ENCODE measurements around the gene SRL.
"Not testable (repeated sequence)": the region's sequence is repeated elsewhere in the genome, so short reads cannot be mapped to it uniquely, and the experiment has no call there.

The SRL gene

DNA sequence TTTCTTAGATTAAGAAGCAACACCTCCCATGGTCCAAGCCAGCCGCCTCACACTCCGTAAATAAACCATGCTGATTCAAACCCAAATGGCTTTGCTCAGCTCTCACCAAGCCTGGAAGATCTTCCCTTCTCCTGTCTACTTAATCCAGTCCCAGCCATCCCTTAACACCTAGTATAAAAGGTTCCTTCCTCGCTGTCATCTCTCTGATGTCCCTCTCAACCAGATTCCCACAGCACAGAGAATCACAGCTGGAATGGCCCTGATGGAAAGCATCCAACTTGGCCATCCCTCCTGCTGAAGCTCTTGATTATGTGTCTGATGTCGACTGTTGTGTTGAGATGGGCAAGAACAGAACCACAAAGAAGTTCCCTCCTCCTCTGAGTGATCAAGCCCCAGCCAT, 75.1 kb downstream of the SRL start:
- in situ Hi-C loops (cut with MboI; ENCODE audit: low sequenced_read_pairs, unreplicated experiment) = no loop called here
- DNase-seq (ENCODE audit: low spot score) = no peak
- TF ChIP-seq, protein P1, sequence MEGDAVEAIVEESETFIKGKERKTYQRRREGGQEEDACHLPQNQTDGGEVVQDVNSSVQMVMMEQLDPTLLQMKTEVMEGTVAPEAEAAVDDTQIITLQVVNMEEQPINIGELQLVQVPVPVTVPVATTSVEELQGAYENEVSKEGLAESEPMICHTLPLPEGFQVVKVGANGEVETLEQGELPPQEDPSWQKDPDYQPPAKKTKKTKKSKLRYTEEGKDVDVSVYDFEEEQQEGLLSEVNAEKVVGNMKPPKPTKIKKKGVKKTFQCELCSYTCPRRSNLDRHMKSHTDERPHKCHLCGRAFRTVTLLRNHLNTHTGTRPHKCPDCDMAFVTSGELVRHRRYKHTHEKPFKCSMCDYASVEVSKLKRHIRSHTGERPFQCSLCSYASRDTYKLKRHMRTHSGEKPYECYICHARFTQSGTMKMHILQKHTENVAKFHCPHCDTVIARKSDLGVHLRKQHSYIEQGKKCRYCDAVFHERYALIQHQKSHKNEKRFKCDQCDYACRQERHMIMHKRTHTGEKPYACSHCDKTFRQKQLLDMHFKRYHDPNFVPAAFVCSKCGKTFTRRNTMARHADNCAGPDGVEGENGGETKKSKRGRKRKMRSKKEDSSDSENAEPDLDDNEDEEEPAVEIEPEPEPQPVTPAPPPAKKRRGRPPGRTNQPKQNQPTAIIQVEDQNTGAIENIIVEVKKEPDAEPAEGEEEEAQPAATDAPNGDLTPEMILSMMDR (IDR thresholded peaks at IDR 0.05; ENCODE audit: borderline replicate concordance, control extremely low read depth, extremely low read depth, insufficient read depth, missing control alignments) = no peak

GRCh38 chr16:4160658-4161430, 81.0 kb downstream of the SRL start:
- TF ChIP-seq, protein P1 (IDR thresholded peaks at IDR 0.05; ENCODE audit: borderline replicate concordance, control extremely low read depth, extremely low read depth, insufficient read depth, missing control alignments) = no peak
- in situ Hi-C loops (cut with MboI; ENCODE audit: low sequenced_read_pairs, unreplicated experiment) = no loop called here
- no peak for DNase-seq (ENCODE audit: low spot score)

GRCh38 chr16:4159726-4160125, 82.2 kb downstream of the SRL start:
- no peak for DNase-seq (ENCODE audit: low spot score)
- in situ Hi-C loops (cut with MboI; ENCODE audit: low sequenced_read_pairs, unreplicated experiment) = no loop called here

DNA sequence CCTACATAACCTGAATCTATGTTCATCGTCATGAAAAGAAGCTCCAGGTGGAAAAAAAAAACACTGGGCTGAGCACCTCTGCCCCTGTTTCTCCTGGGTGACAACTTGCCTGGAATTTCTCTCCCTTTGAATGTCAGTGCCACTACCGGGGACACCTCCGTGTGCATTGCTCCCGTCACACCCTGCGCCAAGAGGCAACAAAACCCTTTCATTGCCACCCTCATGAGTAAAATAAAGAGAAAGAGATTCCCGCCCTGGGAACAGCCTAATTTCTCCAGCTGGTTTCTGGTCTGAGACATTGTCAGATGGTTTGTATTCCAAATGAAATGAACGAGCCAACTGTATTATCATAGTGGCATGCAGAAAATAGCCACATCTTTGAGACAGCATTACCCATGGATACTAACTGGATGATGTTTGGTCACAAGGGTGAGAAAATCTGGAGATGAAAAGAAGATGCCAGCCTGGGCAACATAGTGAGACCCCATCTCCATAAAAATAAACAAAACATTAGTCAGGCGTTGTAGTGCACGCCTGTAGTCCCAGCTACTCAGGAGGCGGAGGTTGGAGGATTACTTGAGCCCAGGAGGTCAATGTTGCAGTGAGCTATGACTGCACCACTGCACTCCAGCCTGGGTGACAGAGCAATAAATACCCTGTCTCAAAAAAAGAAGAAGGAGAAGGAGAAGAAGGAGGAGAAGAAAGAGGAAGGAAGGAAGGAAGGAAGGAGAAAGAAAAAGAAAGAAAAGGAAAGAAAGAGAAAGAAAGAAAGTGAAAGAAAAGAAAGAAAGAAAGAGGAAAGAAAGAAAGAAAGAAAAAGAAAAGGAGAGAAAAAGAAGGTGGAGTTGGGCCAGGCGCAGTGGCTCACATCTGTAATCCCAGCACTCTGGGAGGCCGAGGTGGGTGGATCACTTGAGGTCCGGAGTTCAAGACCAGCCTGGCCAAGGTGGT, 83.5 kb downstream of the SRL start:
- no peak for DNase-seq (ENCODE audit: low spot score)
- TF ChIP-seq, protein P1 (IDR thresholded peaks at IDR 0.05; ENCODE audit: borderline replicate concordance, control extremely low read depth, extremely low read depth, insufficient read depth, missing control alignments) = no peak
- in situ Hi-C loops (cut with MboI; ENCODE audit: low sequenced_read_pairs, unreplicated experiment) = no loop called here

More at GRCh38 chr16:4159726-4160125, 82.2 kb downstream of the SRL start:
- TF ChIP-seq, protein P1 (IDR thresholded peaks at IDR 0.05; ENCODE audit: borderline replicate concordance, control extremely low read depth, extremely low read depth, insufficient read depth, missing control alignments) = no peak

GRCh38 chr16:4157376-4157825, 84.5 kb downstream of the SRL start:
- TF ChIP-seq, protein P1 (IDR thresholded peaks at IDR 0.05; ENCODE audit: borderline replicate concordance, control extremely low read depth, extremely low read depth, insufficient read depth, missing control alignments) = no peak
- no peak for DNase-seq (ENCODE audit: low spot score)
- in situ Hi-C loops (cut with MboI; ENCODE audit: low sequenced_read_pairs, unreplicated experiment) = no loop called here

GRCh38 chr16:4156503-4156902, 85.4 kb downstream of the SRL start:
- in situ Hi-C loops (cut with MboI; ENCODE audit: low sequenced_read_pairs, unreplicated experiment); DNase-seq (ENCODE audit: low spot score): not testable (repeated sequence)

- in situ Hi-C loops (cut with MboI; ENCODE audit: low sequenced_read_pairs, unreplicated experiment) = not testable (repeated sequence)
Observed at GRCh38 chr16:4153364-4153763, 88.5 kb downstream of the SRL start.

More at GRCh38 chr16:4153364-4153763, 88.5 kb downstream of the SRL start:
- DNase-seq (ENCODE audit: low spot score) = not testable (repeated sequence)
